ENCODE measurements around the gene BLM. TPM values are rescaled to one million over a fixed set of nuclear protein-coding genes. Genes with fewer than 3 reads are reported as not detected.

BLM gene
- total RNA-seq, 6 experiments from 2014 or later: 2.8 to 7.7 (median 6.1) TPM

DNA sequence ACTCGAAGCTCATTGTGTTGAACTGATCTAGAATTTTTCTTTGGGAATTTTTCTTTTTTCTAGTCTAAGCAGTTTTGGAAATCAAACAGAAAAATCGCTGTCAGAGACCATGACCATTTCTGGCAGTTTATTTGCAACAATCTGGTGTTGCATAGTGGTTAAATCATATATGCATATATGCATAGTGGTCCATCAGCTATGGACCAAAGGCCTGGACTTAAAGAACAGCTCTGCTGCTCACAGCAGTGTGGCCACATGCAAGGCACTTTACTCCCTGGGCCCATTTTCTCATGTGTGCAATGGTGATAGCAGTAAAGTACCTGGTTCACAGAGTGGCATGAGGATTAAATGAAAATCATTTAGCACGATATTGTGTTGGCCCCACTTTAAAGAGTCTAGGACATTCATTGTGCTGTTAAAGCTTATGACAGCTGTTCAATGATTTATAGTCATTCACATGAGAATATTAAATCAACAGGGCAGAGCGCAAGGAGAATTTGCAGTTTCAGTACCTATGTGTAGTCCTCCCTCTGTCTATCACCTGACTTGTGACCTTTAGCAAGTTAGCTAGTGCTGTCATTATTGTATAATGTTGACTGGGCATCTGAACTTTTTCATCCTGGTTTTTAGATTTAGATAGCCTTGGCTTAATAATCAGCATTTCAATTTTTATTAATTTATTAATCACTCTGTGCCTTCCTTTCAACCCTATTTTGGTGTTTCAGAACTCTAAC lies 46.4 kb downstream of the BLM start:
- Mint-ChIP-seq H3K36me3 (ENCODE audit: low read depth) (0 out of 2 replicates have a peak, but pooled peaks cover 4% of the 10 kb centered on the region), H3K27ac (no peak overlapping the region), H3K9me3 (no peaks in the 10 kb centered on the region), H3K4me3 (no peak overlapping the region), H3K27me3 (ENCODE audit: insufficient read depth) (no peaks in the 10 kb centered on the region), H3K4me1 (ENCODE audit: low read depth) (no peaks in the 10 kb centered on the region)
- TF ChIP-seq, protein P1, sequence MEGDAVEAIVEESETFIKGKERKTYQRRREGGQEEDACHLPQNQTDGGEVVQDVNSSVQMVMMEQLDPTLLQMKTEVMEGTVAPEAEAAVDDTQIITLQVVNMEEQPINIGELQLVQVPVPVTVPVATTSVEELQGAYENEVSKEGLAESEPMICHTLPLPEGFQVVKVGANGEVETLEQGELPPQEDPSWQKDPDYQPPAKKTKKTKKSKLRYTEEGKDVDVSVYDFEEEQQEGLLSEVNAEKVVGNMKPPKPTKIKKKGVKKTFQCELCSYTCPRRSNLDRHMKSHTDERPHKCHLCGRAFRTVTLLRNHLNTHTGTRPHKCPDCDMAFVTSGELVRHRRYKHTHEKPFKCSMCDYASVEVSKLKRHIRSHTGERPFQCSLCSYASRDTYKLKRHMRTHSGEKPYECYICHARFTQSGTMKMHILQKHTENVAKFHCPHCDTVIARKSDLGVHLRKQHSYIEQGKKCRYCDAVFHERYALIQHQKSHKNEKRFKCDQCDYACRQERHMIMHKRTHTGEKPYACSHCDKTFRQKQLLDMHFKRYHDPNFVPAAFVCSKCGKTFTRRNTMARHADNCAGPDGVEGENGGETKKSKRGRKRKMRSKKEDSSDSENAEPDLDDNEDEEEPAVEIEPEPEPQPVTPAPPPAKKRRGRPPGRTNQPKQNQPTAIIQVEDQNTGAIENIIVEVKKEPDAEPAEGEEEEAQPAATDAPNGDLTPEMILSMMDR (IDR thresholded peaks at IDR 0.05): no peak
- no peak for DNase-seq

DNA sequence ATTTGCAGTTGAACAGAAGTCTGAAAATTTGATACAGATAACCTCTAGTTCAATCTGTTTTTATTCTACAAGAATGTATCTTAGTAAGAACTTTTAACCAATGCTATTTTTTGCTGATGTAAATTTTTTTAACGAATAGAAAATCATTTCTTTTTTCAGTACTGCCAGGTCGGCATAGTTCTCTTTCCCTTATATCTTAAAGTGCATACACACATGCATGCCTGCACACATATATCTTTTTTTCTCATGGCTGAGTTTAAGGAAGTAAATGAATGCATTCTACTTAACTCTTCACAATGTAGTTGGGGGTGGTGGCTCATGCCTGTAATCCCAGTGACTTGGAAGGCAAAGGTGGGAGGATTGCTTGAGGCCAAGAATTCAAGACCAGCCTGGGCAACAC lies 48.4 kb downstream of the BLM start:
- Mint-ChIP-seq H3K4me1 (ENCODE audit: low read depth) (no peaks in the 10 kb centered on the region), H3K27me3 (ENCODE audit: insufficient read depth) (no peaks in the 10 kb centered on the region), H3K27ac (no peak overlapping the region), H3K36me3 (ENCODE audit: low read depth) (0 out of 2 replicates have a peak, but pooled peaks cover 4% of the 10 kb centered on the region), H3K4me3 (no peak overlapping the region), H3K9me3 (no peaks in the 10 kb centered on the region)
- no peak for DNase-seq
- TF ChIP-seq, protein P1 (IDR thresholded peaks at IDR 0.05): no peak

DNA sequence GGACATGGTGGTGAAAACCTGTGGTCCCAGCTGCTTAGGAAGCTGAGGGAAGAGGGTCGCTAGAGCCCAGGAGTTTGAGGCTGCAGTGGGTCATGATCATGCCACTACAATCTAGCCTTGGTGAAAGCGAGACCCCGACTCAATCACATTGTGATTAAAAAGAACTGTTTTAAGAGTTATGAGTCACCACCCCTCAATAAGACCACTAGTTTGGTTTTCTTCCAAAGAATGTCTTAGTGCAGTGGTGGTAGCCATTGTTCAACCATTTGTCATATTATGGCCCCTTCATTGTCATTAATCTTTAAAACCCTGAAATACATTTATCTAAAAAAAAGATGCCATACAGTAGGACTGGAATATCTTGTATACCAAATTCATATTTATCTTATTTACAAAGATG lies 48.8 kb downstream of the BLM start:
- H3K9me3 Mint-ChIP-seq: no peaks in the 10 kb centered on the region
- 0 out of 2 replicates have a peak, but pooled peaks cover 4% of the 10 kb centered on the region for H3K36me3 Mint-ChIP-seq (ENCODE audit: low read depth)
- no peaks in the 10 kb centered on the region for H3K27me3 Mint-ChIP-seq (ENCODE audit: insufficient read depth)
- no peaks in the 10 kb centered on the region for H3K4me1 Mint-ChIP-seq (ENCODE audit: low read depth)
- TF ChIP-seq, protein P1 (IDR thresholded peaks at IDR 0.05): no peak
- DNase-seq: no peak
- H3K27ac Mint-ChIP-seq: no peak overlapping the region
- no peak overlapping the region for H3K4me3 Mint-ChIP-seq

DNA sequence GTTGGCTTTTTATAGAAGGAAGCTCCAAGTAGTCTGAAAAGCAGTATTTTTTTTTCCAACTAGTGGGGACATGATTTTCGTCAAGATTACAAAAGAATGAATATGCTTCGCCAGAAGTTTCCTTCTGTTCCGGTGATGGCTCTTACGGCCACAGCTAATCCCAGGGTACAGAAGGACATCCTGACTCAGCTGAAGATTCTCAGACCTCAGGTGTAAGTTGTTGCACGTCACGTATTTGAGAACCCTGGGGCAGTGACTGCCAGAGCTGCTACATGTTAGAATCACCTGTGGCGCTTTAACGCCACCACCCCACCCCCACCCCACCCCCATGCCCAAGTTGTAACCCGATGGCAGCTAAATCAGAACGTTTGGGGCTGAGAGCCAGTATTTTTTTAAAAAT lies 52.2 kb downstream of the BLM start:
- Mint-ChIP-seq H3K4me1 (ENCODE audit: low read depth) (peaks cover 6% of the 10 kb centered on the region), H3K27me3 (ENCODE audit: insufficient read depth) (no peaks in the 10 kb centered on the region), H3K36me3 (ENCODE audit: low read depth) (no peaks in the 10 kb centered on the region), H3K9me3 (no peaks in the 10 kb centered on the region), H3K4me3 (no peak overlapping the region), H3K27ac (no peak overlapping the region)
- no peak for DNase-seq
- TF ChIP-seq, protein P1 (IDR thresholded peaks at IDR 0.05): no peak

DNA sequence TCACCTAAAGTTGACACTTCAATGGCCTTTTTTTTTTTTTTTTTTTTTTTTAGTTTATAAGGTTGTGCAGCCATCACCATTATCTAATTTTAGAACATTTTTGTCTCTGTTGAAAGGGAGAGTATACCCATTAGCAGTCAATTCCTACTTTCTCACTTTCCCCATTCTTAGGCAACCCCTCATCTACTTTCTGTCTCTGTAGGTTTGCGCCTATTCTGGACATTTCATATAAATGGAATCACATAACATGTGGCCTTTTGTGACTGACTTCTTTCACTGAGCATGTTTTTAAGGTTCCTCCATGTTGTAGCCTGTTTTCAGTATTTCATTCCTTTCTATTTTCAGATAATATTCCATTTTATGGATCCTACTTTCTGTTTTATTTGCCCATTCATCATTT lies 56.3 kb downstream of the BLM start:
- Mint-ChIP-seq H3K9me3 (no peaks in the 10 kb centered on the region), H3K27me3 (ENCODE audit: insufficient read depth) (no peaks in the 10 kb centered on the region), H3K4me1 (ENCODE audit: low read depth) (peaks cover 23% of the 10 kb centered on the region), H3K36me3 (ENCODE audit: low read depth) (peaks cover 5% of the 10 kb centered on the region; the same call in 1 of the 2 replicates), H3K4me3 (no peak overlapping the region), H3K27ac (no peak overlapping the region)
- no peak for DNase-seq
- TF ChIP-seq, protein P1 (IDR thresholded peaks at IDR 0.05): no peak
